T-helper 1 cell (primary cell): ENCODE measurements around the gene C2CD3.
A peak's percentile ranks its signal among the peaks of the same experiment; 100 is the strongest.

Source experiments
- DNase-seq, 5 donors: peaks; one replicate each; pipeline ENCODE4 v3.0.0-alpha.2; 2012 to 2020

The C2CD3 gene

DNA sequence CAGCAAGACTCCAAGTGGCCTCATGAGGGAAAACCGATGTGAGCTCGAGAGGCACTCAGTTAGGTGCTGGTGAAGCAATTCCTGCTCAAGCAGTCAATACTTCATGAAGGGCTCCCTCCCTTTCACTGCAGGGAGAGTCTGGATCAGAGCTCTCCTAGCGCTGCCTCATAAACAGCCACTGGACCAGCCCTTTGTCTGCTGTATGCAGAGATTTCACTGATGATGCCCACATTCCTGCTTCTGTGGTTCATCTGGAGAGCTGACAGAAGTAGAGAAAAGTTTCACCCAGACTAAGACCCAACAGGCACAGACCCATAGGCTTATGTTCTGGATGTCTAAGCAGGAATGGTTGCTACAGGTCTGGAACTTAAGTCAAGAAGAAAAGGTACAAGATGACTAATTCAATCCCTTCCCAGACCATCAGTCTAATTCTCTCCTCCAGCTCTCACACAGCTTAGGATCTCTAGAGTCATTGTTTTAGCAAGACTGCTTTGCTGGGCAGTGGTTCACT lies 192.2 kb downstream of the C2CD3 start:
- DNase-seq, result no peak

DNA sequence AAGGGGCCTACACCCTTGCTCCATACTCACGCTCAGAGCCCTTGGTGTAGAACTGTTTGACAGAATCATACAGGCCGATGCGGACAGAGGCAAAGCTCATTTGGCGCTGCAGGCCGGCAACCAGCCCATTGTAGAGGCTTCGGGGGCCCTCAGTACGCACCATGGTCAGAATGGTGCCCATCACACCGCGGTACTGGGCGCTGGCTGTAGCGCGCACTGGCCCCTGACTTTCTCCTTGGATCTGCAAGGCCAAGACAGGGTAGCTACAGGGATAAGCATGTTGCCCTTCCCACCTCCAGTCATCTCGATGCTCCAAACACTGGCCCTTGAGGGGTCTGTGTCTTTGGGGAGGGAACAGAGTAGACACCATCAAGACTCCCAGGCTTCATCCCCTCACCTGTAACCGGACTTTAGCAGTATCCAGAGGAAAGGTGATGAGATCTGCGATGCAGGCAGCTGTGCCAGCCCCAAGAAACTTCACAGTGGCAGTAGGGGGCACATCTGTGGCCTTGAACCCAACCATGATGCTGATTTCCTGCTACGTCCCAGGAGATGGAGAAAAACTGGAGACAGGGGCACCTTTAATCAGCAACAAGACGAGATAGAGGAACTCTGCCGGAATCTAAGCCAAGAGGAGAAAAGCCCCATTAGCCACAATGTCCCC lies 192.8 kb downstream of the C2CD3 start:
- no peak for DNase-seq

DNA sequence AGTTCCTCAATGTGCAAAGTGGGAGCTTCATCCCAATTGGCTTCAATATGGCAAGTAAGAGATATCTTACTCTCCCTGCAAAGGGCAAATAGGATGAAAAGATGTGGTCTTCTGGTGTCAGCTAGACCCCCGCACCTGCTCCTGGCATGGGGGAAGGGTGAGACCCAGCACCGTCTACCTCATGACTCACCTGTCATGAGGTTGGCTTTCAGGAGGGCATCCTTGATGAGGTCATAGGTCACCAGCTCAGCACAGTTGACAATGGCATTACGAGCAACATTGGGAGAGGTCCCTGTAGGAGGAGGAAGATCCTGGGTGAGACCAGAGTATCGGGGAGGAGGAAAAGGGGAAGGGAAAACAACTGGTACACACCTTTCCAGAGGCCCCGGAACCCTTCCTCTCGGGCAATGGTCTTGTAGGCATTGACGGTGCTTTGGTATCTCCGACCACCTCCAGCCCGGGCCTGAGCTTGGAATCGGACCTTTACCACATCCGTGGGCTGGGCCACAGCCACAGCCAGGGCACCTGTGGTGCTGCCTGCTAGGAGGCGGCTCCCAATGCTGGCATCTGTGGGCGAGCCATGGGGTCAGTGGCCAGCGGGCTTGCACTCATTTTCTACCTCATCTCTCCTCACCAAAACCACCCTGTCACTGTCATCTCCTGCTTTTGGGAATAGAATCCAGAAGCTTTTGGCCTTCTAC lies 194.2 kb downstream of the C2CD3 start:
- DNase-seq, result no peak

DNA sequence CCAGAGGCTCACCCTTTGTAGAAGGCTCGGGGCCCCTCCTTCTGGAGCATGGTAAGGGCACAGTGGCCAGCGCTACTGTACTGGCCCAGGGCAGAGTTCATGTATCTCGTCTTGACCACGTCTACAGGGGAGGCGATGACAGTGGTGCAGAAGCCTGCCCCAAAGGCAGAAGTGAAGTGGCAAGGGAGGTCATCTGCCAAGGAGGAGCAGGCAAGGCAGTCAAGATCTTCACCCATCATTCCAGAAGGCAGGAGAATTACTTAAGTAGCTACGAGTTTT lies 195.4 kb downstream of the C2CD3 start:
- no peak for DNase-seq

DNA sequence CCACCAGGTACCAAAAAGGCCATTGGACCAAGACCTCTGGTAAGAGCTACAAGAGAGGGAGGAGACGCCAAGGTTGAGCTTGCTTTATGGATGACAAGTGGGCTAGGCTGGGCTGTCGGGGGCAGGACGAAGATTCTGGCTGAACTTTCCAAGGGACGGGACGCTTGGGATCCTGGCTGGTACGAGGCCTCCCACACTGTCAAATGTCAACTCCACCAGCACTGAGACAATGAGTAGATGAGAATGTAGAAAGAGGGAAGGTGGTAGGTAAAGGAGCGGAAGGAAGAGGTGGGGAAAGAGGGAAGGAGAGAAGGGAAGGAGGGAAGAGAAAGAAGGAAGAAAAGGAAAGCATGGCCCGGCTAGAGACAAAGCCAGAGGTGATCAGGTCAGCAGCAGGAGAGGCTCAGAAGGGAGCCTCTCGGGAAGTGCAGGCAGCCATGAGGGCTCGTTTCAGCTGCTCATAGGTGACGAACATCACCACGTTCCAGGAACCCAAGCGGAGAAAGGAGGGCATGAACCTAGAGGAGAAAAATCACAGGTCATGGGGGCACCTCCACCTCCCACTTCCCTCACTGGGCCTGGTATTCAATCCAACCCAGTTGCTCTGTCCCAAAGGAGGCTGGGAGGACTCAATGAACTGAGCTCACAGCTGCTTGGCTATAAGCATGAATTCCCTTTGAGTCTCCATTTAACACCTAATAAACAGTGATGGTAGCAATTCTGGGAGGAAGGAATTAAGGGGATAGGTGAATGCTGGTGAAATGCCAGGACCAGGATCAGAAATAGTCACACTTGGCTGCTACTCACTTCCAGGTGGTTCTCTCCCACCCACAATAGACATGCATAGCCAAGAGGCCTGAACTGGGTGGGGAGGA lies 196.0 kb downstream of the C2CD3 start:
- no peak for DNase-seq

DNA sequence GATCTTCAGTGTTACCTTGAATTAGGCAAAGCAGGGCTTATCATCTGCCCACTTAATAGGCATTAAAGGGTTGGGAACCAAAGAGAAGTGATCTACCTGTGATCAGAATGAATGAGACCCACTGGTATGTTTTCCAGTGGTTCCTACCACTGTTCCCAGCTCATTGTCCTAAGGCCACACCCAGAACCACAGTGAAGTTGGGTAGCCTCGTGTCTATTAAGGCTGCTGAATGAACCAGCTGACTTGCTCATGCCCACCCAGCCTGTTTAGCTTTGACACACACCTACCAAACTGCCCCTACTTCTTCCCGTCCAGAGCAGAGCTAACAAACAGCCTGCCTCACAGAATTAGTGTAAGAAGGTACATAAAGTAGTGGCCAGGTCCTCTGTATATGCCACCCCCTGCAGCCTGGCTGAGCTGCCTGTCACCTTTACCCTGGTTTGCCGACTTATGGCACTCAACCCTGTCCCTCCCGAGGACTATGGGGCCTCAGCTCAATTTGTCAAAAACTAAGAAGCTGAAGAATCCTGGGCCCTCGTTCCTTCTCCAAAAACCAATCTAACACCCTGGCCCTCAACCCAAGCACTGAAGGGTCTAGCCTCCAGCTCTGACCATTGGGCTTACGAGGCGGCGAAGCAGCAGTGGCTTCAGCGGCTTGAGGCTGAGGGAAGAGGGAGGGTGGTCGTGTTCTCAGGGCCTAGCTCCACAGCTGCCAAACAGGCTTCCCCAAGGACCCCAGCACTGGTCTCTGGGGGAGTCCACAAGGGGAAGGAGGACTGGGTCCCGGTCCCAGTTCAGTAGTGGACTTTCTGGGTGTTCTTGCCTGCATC lies 198.0 kb downstream of the C2CD3 start:
- DNase-seq, result no peak

DNA sequence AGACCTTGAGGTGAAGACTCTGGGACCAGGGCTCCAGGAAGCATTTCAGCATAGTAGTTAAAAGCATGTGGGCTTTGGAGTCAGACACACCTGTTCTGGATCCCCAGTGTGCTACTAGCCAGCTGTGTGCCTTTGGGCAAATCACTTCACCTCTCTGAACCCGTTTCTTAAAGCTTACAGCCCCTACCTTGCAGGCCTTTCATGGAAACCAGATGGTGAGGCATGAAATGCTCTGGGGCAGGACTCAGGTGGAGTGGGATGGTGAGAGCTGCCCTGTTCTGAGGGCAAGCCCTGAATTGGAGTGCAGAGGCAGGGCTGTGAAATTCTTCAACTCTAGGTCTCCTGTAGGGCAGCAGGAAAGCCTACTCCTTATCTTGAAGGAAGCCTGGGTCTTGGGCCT lies 198.6 kb downstream of the C2CD3 start:
- no peak for DNase-seq

DNA sequence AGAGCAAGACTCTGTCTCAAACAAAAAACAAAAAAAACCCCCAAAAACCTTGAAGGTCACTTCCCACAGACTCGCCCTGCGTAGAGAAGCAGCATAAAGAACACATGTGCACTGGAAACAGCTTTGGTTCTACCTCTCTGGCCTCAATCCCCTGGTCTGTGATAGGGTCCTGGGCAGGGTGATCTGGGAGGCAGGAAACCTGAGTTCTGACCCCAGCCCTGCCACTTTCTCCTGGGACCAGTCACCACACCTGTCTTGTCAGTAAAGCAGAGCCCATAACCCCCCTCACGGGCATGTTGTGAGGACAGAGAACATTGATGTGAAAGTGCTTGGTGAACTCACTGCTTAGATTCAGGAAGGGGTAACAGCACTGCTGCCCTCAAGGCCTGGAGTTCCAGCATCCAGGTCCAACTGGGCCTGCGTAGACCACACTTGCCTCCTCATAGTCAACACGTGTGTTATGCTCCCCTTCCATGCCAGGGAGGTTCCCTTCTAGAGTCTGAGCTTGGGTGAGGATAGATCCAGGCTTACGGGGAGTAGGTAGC lies 199.6 kb downstream of the C2CD3 start:
- DNase-seq, result no peak

DNA sequence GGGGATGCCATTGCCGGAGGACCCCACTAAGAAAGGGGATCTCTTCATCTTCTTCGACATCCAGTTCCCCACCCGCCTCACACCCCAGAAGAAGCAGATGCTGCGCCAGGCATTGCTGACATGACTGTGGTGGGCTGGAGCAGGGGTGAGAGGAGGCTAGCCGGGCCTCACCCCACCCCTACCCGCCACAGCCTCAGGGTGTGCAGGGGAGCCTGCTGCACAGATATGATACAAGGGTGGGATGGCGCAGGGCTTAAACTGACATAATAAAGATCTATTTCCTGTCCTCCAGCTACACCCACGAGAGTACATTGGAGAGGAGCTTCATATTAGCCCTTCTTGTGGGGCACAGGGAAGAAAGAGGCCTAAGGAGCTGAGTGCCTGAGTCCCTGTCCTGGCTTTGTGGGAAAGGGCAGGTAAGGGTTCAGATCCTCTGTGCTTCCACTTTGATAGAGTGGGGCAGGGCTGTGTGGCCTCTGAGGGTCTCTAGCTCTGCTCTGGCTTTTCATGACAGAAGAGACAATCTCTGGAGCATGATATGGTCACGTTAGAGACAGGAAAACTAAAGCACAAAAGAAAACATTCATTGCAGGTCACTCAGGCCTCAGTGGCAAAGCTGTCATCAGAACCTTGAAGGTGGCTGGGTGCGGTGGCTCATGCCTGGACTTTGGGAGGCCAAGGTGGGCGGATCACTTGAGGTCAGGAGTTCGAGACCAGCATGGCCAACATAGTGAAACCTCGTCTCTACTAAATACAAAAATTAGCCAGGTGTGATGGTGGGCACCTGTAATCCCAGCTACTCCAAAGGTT lies 200.6 kb downstream of the C2CD3 start:
- DNase-seq, result peak in 1 of 5 donors; percentile 15

DNA sequence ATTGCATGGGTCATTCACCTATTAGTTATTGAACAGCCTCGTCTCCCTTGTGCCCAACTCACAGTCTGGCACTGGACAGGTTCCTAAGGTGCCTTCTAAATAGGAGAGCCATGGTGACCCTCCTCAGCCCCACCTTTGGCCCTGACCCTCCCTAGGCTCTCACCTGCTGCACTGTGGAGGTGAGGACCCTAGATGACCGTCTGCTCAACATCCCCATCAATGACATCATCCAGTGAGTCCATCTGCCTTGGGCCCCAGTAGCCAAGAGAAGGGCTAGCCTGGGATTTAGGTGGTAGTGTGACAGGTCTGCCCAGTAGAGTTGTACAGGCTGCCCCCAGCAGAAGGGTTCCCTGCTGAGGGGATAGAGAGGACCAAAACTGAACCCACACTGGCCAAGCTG lies 201.7 kb downstream of the C2CD3 start:
- DNase-seq, result no peak

DNA sequence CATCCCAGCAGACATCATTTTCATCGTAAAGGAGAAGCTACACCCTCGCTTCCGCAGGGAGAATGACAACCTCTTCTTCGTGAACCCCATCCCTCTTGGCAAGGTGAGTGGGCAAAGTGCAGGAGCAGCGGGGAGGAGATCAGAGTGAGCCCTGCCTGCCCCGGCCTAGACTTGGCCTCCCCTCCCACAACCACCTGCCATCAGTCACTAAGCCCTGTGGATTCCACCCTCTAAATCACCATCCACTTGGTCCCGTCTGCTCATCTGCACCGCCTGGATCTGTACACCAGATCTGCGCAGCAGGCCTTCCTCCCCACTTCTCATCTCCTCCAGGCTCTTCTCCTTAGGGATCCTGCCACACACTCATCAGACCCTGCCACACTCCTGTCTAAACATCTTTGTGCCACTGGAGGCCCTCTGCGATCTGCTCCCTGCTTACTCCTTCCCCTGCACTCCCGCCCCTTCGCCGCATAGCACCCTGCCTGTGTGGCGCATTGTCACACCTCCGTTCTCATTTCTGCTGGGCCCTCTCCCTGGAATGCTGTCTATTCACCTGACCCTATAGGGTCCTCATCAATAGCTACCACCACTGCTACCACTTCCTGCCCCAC lies 202.3 kb downstream of the C2CD3 start:
- DNase-seq, result no peak

DNA sequence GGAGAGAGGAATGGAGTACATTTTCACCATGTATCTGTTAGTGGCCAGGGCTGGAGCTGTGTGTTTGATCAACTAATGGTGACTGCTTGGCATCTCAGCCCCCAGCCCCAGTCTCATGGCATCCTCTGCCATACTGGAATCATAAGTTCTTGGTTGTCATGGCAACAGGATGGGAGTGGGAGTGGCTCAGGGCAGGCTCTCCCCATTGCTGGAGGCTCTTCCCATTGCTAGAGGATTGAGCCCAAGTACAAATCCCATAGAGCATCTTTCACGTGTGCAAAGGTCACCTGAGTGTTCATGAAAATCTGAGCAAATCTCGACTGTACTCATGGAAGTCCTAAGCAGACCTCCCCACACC lies 205.1 kb downstream of the C2CD3 start:
- DNase-seq, result no peak

DNA sequence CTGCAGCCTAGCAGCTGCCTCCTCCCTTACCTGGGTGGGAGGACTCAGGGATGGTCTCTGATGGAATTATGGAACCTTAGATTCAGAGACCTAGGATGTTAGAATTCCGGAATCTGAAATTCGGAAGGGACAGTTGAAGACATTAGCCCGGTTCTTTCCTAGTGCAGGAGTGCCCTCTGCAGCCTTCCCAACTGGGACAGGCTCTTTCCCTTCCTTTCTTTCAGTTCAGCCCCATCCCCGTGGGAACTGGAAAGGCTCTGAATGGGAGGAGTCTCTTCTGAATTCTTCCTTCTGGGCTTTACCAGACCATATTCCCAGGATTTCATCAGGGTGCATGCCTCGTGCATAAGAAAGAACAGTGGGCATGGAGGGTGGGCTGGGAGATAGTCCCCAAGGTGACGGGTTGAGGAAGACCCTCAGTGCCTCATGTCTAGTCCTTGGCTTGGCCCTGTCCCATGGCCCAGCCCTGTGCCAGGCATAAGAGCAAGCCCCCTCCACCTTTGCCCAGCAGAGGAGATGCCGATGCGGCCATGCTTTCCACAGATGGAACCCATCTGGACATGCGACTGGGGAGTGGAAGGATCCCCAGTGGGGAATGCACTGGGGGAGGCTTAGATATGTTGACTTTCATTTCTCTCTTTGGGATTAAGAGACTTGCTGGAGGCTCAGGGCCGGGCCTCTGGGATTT lies 205.6 kb downstream of the C2CD3 start:
- DNase-seq, result no peak

DNA sequence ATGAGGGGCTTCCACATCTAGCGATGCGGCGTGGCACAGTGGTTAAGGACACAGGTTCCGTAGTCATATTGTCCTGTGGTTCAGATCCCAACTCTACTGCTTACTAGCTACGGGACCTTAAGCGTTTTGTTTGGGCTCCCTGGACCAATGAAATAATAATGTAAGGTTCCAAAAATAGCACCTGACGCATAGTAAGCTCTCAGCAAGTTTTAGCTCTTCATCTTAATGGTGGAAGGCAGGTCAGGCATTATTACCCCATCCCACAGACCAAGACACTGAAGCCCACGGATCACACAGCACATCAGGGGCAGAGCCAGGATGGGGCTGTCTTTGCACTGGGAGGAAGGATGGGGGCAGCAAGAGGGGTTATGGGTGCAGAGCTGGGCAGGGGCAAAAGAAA lies 206.9 kb downstream of the C2CD3 start:
- no peak for DNase-seq
